HL-60 (cell line): ENCODE data around the gene CREB5.

Experiments
- GABPA ChIP-seq: IDR thresholded peaks from 2 replicates; pipeline ENCODE4 v1.6.1; 2012; ENCODE audit warnings: low read depth
- POLR2AphosphoS5 ChIP-seq: IDR thresholded peaks from 2 replicates; pipeline ENCODE4 v1.6.1; 2012; ENCODE audit warnings: low read depth
- TF ChIP-seq, protein P1 (sequence below): IDR thresholded peaks from one replicate; pipeline ENCODE4 v1.5.1; 2011; ENCODE audit warnings: low read length, control low read depth, inconsistent platforms; ENCODE audit not compliant: insufficient read depth

GRCh38 chr7:28792858-28793257 is 380.5 kb downstream of the CREB5 start:
- TF ChIP-seq, protein P1, sequence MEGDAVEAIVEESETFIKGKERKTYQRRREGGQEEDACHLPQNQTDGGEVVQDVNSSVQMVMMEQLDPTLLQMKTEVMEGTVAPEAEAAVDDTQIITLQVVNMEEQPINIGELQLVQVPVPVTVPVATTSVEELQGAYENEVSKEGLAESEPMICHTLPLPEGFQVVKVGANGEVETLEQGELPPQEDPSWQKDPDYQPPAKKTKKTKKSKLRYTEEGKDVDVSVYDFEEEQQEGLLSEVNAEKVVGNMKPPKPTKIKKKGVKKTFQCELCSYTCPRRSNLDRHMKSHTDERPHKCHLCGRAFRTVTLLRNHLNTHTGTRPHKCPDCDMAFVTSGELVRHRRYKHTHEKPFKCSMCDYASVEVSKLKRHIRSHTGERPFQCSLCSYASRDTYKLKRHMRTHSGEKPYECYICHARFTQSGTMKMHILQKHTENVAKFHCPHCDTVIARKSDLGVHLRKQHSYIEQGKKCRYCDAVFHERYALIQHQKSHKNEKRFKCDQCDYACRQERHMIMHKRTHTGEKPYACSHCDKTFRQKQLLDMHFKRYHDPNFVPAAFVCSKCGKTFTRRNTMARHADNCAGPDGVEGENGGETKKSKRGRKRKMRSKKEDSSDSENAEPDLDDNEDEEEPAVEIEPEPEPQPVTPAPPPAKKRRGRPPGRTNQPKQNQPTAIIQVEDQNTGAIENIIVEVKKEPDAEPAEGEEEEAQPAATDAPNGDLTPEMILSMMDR: no peak
- no peak for TF ChIP-seq GABPA
- TF ChIP-seq POLR2AphosphoS5: no peak
